Parathyroid adenoma (tissue), 2 donors: ENCODE measurements around the gene KRT86.

ENCODE experiments used
- H2AFZ ChIP-seq: fragments of 300-600 bp; sonication (generic); one replicate; pipeline ENCODE4 v1.7.0; 2017; ENCODE audit warnings: antibody characterized with exemption, mild to moderate bottlenecking
- H3K27ac ChIP-seq: fragments of 300-600 bp; sonication (generic); one replicate; pipeline ENCODE4 v1.7.0; 2017
- H3K27me3 ChIP-seq: fragments of 300-600 bp; sonication (generic); one replicate; pipeline ENCODE4 v1.7.0; 2017; ENCODE audit warnings: low read length; ENCODE audit not compliant: control insufficient read depth, insufficient read depth
- H3K36me3 ChIP-seq: fragments of 300-600 bp; sonication (generic); one replicate; pipeline ENCODE4 v1.7.0; 2017; ENCODE audit warnings: low read length; ENCODE audit not compliant: control insufficient read depth, insufficient read depth
- H3K4me1 ChIP-seq: fragments of 300-600 bp; sonication (generic); one replicate; pipeline ENCODE4 v1.7.0; 2017; ENCODE audit warnings: control low read depth
- H3K4me2 ChIP-seq: fragments of 300-600 bp; sonication (generic); one replicate; pipeline ENCODE4 v1.7.0; 2017; ENCODE audit warnings: low read length
- H3K4me3 ChIP-seq: fragments of 300-600 bp; sonication (generic); one replicate; pipeline ENCODE4 v1.7.0; 2017; ENCODE audit warnings: low read depth, low read length
- H3K79me2 ChIP-seq: fragments of 300-600 bp; sonication (generic); one replicate; pipeline ENCODE4 v1.7.0; 2017; ENCODE audit warnings: control low read depth
- H3K9ac ChIP-seq: fragments of 300-600 bp; sonication (generic); one replicate; pipeline ENCODE4 v1.7.0; 2017; ENCODE audit warnings: mild to moderate bottlenecking
- H3K9me3 ChIP-seq: fragments of 300-600 bp; sonication (generic); one replicate; pipeline ENCODE4 v1.7.0; 2017; ENCODE audit warnings: low read length; ENCODE audit not compliant: control insufficient read depth
- CTCF ChIP-seq: fragments of 300-600 bp; sonication (generic); IDR thresholded peaks from one replicate; pipeline ENCODE4 v1.7.0; 2017; ENCODE audit warnings: antibody characterized with exemption, mild to moderate bottlenecking
- donor health status: primary hyperparathyroidism.

The KRT86 gene

GRCh38 chr12:52310622-52311284 is 36.3 kb downstream of the KRT86 start:
- no peak for TF ChIP-seq CTCF
- H2AFZ ChIP-seq = no peak overlapping the region
- no peak overlapping the region for H3K4me2 ChIP-seq
- H3K27me3 ChIP-seq = no peaks in the 10 kb centered on the region
- H3K9me3 ChIP-seq = no peaks in the 10 kb centered on the region
- H3K36me3 ChIP-seq = no peaks in the 10 kb centered on the region
- no peak overlapping the region for H3K27ac ChIP-seq
- no peak overlapping the region for H3K4me3 ChIP-seq
- H3K4me1 ChIP-seq = peaks cover 9% of the 10 kb centered on the region
- H3K79me2 ChIP-seq = no peaks in the 10 kb centered on the region
- no peak overlapping the region for H3K9ac ChIP-seq

GRCh38 chr12:52311285-52311648 is 36.8 kb downstream of the KRT86 start:
- Histone ChIP-seq H3K27me3 (no peaks in the 10 kb centered on the region), H3K36me3 (no peaks in the 10 kb centered on the region), H3K4me2 (no peak overlapping the region), H2AFZ (no peak overlapping the region), H3K27ac (no peak overlapping the region), H3K9ac (no peak overlapping the region), H3K9me3 (no peaks in the 10 kb centered on the region), H3K79me2 (no peaks in the 10 kb centered on the region), H3K4me3 (no peak overlapping the region), H3K4me1 (peaks cover 9% of the 10 kb centered on the region)
- TF ChIP-seq CTCF = no peak

- Histone ChIP-seq H2AFZ (no peak overlapping the region), H3K4me3 (no peak overlapping the region), H3K9me3 (no peaks in the 10 kb centered on the region), H3K36me3 (no peaks in the 10 kb centered on the region), H3K4me2 (no peak overlapping the region), H3K79me2 (no peaks in the 10 kb centered on the region), H3K27me3 (no peaks in the 10 kb centered on the region), H3K27ac (no peak overlapping the region), H3K4me1 (peaks cover 9% of the 10 kb centered on the region), H3K9ac (no peak overlapping the region)
- TF ChIP-seq CTCF = no peak
These were observed 37.6 kb downstream of the KRT86 start for GRCh38 chr12:52312086-52312485.

GRCh38 chr12:52313461-52313860 is 39.0 kb downstream of the KRT86 start:
- no peak overlapping the region for H3K4me3 ChIP-seq
- no peaks in the 10 kb centered on the region for H3K27me3 ChIP-seq
- no peak overlapping the region for H2AFZ ChIP-seq
- H3K4me2 ChIP-seq = no peak overlapping the region
- no peak overlapping the region for H3K27ac ChIP-seq
- H3K36me3 ChIP-seq = no peaks in the 10 kb centered on the region
- H3K9ac ChIP-seq = no peak overlapping the region
- no peaks in the 10 kb centered on the region for H3K79me2 ChIP-seq
- peaks cover 7% of the 10 kb centered on the region for H3K4me1 ChIP-seq
- no peak for TF ChIP-seq CTCF
- H3K9me3 ChIP-seq = no peaks in the 10 kb centered on the region

- no peak overlapping the region for H3K4me2 ChIP-seq
- no peak for TF ChIP-seq CTCF
- H3K9me3 ChIP-seq = no peaks in the 10 kb centered on the region
- no peaks in the 10 kb centered on the region for H3K27me3 ChIP-seq
- H2AFZ ChIP-seq = no peak overlapping the region
- H3K4me1 ChIP-seq = peaks cover 3% of the 10 kb centered on the region
- no peaks in the 10 kb centered on the region for H3K79me2 ChIP-seq
- no peak overlapping the region for H3K9ac ChIP-seq
- no peaks in the 10 kb centered on the region for H3K36me3 ChIP-seq
- H3K27ac ChIP-seq = no peak overlapping the region
- no peak overlapping the region for H3K4me3 ChIP-seq
These were observed 39.5 kb downstream of the KRT86 start for GRCh38 chr12:52313926-52314325.
